ENCODE results near the gene LILRA5. TPM values are rescaled to one million over a fixed set of nuclear protein-coding genes. Genes with fewer than 3 reads are reported as not detected.
"Not testable (repeated sequence)": the region's sequence is repeated elsewhere in the genome, so short reads cannot be mapped to it uniquely, and the experiment has no call there.

Gene LILRA5
- total and polyA plus RNA-seq, 2 of the 8 experiments (the other 6 are each of a cell fraction or from before 2014, with no cell fraction given): not detected

- H2BK12ac ChIP-seq (ENCODE audit: low read depth, low read length); H4K20me1 ChIP-seq (replicated peaks in 1 of 2; ENCODE audit: control insufficient read depth in 1 of 2, insufficient read depth in 2 of 2, low read length in 2 of 2); H3K4me3 ChIP-seq (ENCODE audit: extremely low read depth in 1 of 4, insufficient read depth in 2 of 4, low read depth in 3 of 4, low read length in 4 of 4); H3K36me3 ChIP-seq (ENCODE audit: control insufficient read depth in 2 of 4, insufficient read depth in 4 of 4, low read length in 3 of 4); H3K27me3 ChIP-seq (replicated peaks in 1 of 4; ENCODE audit: control insufficient read depth in 3 of 4, extremely low read depth in 1 of 4, insufficient read depth in 3 of 4, low read length in 3 of 4); H3K79me1 ChIP-seq (ENCODE audit: low read depth, low read length); H3K18ac ChIP-seq (ENCODE audit: extremely low read depth, low read length); H3K9ac ChIP-seq (replicated peaks in 1 of 4; ENCODE audit: extremely low read depth in 1 of 4, low read depth in 3 of 4, low read length in 3 of 4); H3K23ac ChIP-seq (ENCODE audit: insufficient read length); POLR2A ChIA-PET (ENCODE audit: partially characterized antibody); H3K4me2 ChIP-seq (ENCODE audit: insufficient read depth in 1 of 2, low read depth in 2 of 2, low read length in 2 of 2); H3K27ac ChIP-seq (ENCODE audit: low read depth, low read length); H2AK5ac ChIP-seq (ENCODE audit: low read depth, low read length); H3K79me2 ChIP-seq (ENCODE audit: control insufficient read depth in 1 of 2, insufficient read depth in 2 of 2, low read length in 2 of 2); H3K23me2 ChIP-seq (ENCODE audit: low read depth, low read length); H3K4me1 ChIP-seq (replicated peaks in 1 of 4; ENCODE audit: control insufficient read depth in 3 of 4, insufficient read depth in 4 of 4, low read length in 3 of 4); H3K56ac ChIP-seq (replicated peaks; ENCODE audit: insufficient read length, low read depth, low read length); H4K5ac ChIP-seq (ENCODE audit: insufficient read length, low read depth, low read length); H2AFZ ChIP-seq (ENCODE audit: low read length); DNase-seq (ENCODE audit: low read depth in 1 of 2, low spot score in 2 of 2); H2BK15ac ChIP-seq (ENCODE audit: low read length); H2BK5ac ChIP-seq (ENCODE audit: low read depth, low read length); H3K14ac ChIP-seq (ENCODE audit: insufficient read length); H4K91ac ChIP-seq (replicated peaks; ENCODE audit: insufficient read length, low read length); H4K8ac ChIP-seq (ENCODE audit: extremely low read depth, insufficient read depth, low read length); H2BK20ac ChIP-seq (ENCODE audit: low read length); FAIRE-seq; H3K4ac ChIP-seq (replicated peaks; ENCODE audit: insufficient read length, low read depth, low read length); H2BK120ac ChIP-seq (replicated peaks; ENCODE audit: low read depth, low read length): not testable (repeated sequence)
- CTCF ChIA-PET (ENCODE audit: partially characterized antibody): interaction anchor here (1.0 to 3.9 kb wide), 3 partner anchors 56 to 68 kb away, joined by 3 to 15 read pairs (median 4); no protein-coding TSS in a partner anchor
- peaks cover 7 to 15% of the 10 kb centered on the region in 2 experiments; a peak in 2 of 4 replicates for H3K9me3 ChIP-seq (ENCODE audit: insufficient read depth in 2 of 2, low read depth in 1 of 2, low read length in 1 of 2)
- no CpG with 5 or more reads among the region's 13 CpGs for WGBS, 2 experiments (ENCODE audit: extremely low coverage in 1 of 2, insufficient coverage in 1 of 2, insufficient read length in 1 of 2, insufficient replicate concordance in 2 of 2, low coverage in 1 of 2, low lambda C conversion rate in 2 of 2, missing lambda C conversion rate in 1 of 2)
Observed at GRCh38 chr19:54322934-54323333, 10.0 kb upstream of the LILRA5 start.

GRCh38 chr19:54322295-54322694 lies 9.3 kb upstream of the LILRA5 start:
- H4K8ac ChIP-seq (ENCODE audit: extremely low read depth, insufficient read depth, low read length); H4K20me1 ChIP-seq (replicated peaks in 1 of 2; ENCODE audit: control insufficient read depth in 1 of 2, insufficient read depth in 2 of 2, low read length in 2 of 2); H3K36me3 ChIP-seq (ENCODE audit: control insufficient read depth in 2 of 4, insufficient read depth in 4 of 4, low read length in 3 of 4); H2BK5ac ChIP-seq (ENCODE audit: low read depth, low read length); H3K56ac ChIP-seq (replicated peaks; ENCODE audit: insufficient read length, low read depth, low read length); H2BK20ac ChIP-seq (ENCODE audit: low read length); H3K4me2 ChIP-seq (ENCODE audit: insufficient read depth in 1 of 2, low read depth in 2 of 2, low read length in 2 of 2); H3K18ac ChIP-seq (ENCODE audit: extremely low read depth, low read length); H3K14ac ChIP-seq (ENCODE audit: insufficient read length); H3K79me1 ChIP-seq (ENCODE audit: low read depth, low read length); H3K79me2 ChIP-seq (ENCODE audit: control insufficient read depth in 1 of 2, insufficient read depth in 2 of 2, low read length in 2 of 2); FAIRE-seq; H3K23me2 ChIP-seq (ENCODE audit: low read depth, low read length); H2BK120ac ChIP-seq (replicated peaks; ENCODE audit: low read depth, low read length); H3K27me3 ChIP-seq (replicated peaks in 1 of 4; ENCODE audit: control insufficient read depth in 3 of 4, extremely low read depth in 1 of 4, insufficient read depth in 3 of 4, low read length in 3 of 4); H3K4me1 ChIP-seq (replicated peaks in 1 of 4; ENCODE audit: control insufficient read depth in 3 of 4, insufficient read depth in 4 of 4, low read length in 3 of 4); H2BK15ac ChIP-seq (ENCODE audit: low read length); H3K23ac ChIP-seq (ENCODE audit: insufficient read length); H3K9ac ChIP-seq (replicated peaks in 1 of 4; ENCODE audit: extremely low read depth in 1 of 4, low read depth in 3 of 4, low read length in 3 of 4); DNase-seq (ENCODE audit: low read depth in 1 of 2, low spot score in 2 of 2); H3K27ac ChIP-seq (ENCODE audit: low read depth, low read length); H2BK12ac ChIP-seq (ENCODE audit: low read depth, low read length); H2AFZ ChIP-seq (ENCODE audit: low read length); H3K4me3 ChIP-seq (ENCODE audit: extremely low read depth in 1 of 4, insufficient read depth in 2 of 4, low read depth in 3 of 4, low read length in 4 of 4); H2AK5ac ChIP-seq (ENCODE audit: low read depth, low read length); H3K4ac ChIP-seq (replicated peaks; ENCODE audit: insufficient read length, low read depth, low read length); POLR2A ChIA-PET (ENCODE audit: partially characterized antibody); H4K91ac ChIP-seq (replicated peaks; ENCODE audit: insufficient read length, low read length); H4K5ac ChIP-seq (ENCODE audit: insufficient read length, low read depth, low read length): not testable (repeated sequence)
- peaks cover 7 to 15% of the 10 kb centered on the region in 2 experiments; a peak in 2 of 4 replicates for H3K9me3 ChIP-seq (ENCODE audit: insufficient read depth in 2 of 2, low read depth in 1 of 2, low read length in 1 of 2)
- 95% methylated on average over 10 of the region's 13 CpGs; no CpG with 5 or more reads in 1 of the 2 experiments for WGBS, 2 experiments (ENCODE audit: extremely low coverage in 1 of 2, insufficient coverage in 1 of 2, insufficient read length in 1 of 2, insufficient replicate concordance in 2 of 2, low coverage in 1 of 2, low lambda C conversion rate in 2 of 2, missing lambda C conversion rate in 1 of 2)
- CTCF ChIA-PET (ENCODE audit: partially characterized antibody): interaction anchor here (0.6 to 2.6 kb wide), 8 partner anchors 15 to 90 kb away, joined by 3 to 10 read pairs (median 3); no protein-coding TSS in a partner anchor

Data from H1 (cell line).